ENCODE data around the gene RMDN2. TPM values are rescaled to one million over a fixed set of nuclear protein-coding genes. Genes with fewer than 3 reads are reported as not detected.

The RMDN2 gene
- total RNA-seq, 1 donor from 2014 or later, result 4.8 TPM

- DNase-seq (ENCODE audit: low spot score), result no peak
- intact Hi-C loops (cut with DNase I), result no loop called here
Measured at GRCh38 chr2:38028829-38029228, 103.7 kb downstream of the RMDN2 start.

- DNase-seq (ENCODE audit: low spot score), result no peak
- intact Hi-C loops (cut with DNase I), result no loop called here
Measured at GRCh38 chr2:38029512-38029911, 104.4 kb downstream of the RMDN2 start.

- intact Hi-C loops (cut with DNase I), result no loop called here
- DNase-seq (ENCODE audit: low spot score), result no peak
Measured at GRCh38 chr2:38030635-38031355, 105.7 kb downstream of the RMDN2 start.

GRCh38 chr2:38032946-38033345 is 107.9 kb downstream of the RMDN2 start:
- no peak for DNase-seq (ENCODE audit: low spot score)
- intact Hi-C loops (cut with DNase I), result no loop called here

GRCh38 chr2:38033646-38034045 is 108.6 kb downstream of the RMDN2 start:
- intact Hi-C loops (cut with DNase I), result no loop called here

GRCh38 chr2:38035968-38036367 is 110.9 kb downstream of the RMDN2 start:
- DNase-seq (ENCODE audit: low spot score), result no peak
- intact Hi-C loops (cut with DNase I), result no loop called here

More at GRCh38 chr2:38033646-38034045, 108.6 kb downstream of the RMDN2 start:
- DNase-seq (ENCODE audit: low spot score), result no peak

- no peak for DNase-seq (ENCODE audit: low spot score)
- intact Hi-C loops (cut with DNase I), result no loop called here
Measured at GRCh38 chr2:38037325-38037724, 112.2 kb downstream of the RMDN2 start.

GRCh38 chr2:38037757-38038621 is 112.9 kb downstream of the RMDN2 start:
- no peak for DNase-seq (ENCODE audit: low spot score)
- intact Hi-C loops (cut with DNase I), result no loop called here

- DNase-seq (ENCODE audit: low spot score), result no peak
- intact Hi-C loops (cut with DNase I), result no loop called here
Measured at GRCh38 chr2:38038682-38039081, 113.6 kb downstream of the RMDN2 start.

- no peak for DNase-seq (ENCODE audit: low spot score)
- intact Hi-C loops (cut with DNase I), result no loop called here
Measured at GRCh38 chr2:38039121-38039910, 114.2 kb downstream of the RMDN2 start.

GRCh38 chr2:38045811-38046210 is 120.7 kb downstream of the RMDN2 start:
- intact Hi-C loops (cut with DNase I), result no loop called here
- DNase-seq (ENCODE audit: low spot score), result no peak

- DNase-seq (ENCODE audit: low spot score), result no peak
- intact Hi-C loops (cut with DNase I), result no loop called here
Measured at GRCh38 chr2:38056216-38056615, 131.1 kb downstream of the RMDN2 start.

GRCh38 chr2:38057651-38058410 is 132.7 kb downstream of the RMDN2 start:
- DNase-seq (ENCODE audit: low spot score), result no peak
- intact Hi-C loops (cut with DNase I), result no loop called here

GRCh38 chr2:38060236-38061018 is 135.3 kb downstream of the RMDN2 start:
- DNase-seq (ENCODE audit: low spot score), result no peak
- intact Hi-C loops (cut with DNase I), result no loop called here

- intact Hi-C loops (cut with DNase I), result no loop called here
- DNase-seq (ENCODE audit: low spot score), result no peak
Measured at GRCh38 chr2:38064801-38065501, 139.9 kb downstream of the RMDN2 start.

GRCh38 chr2:38065502-38066135 is 140.5 kb downstream of the RMDN2 start:
- intact Hi-C loops (cut with DNase I), result no loop called here
- no peak for DNase-seq (ENCODE audit: low spot score)

- intact Hi-C loops (cut with DNase I), result no loop called here
- no peak for DNase-seq (ENCODE audit: low spot score)
Measured at GRCh38 chr2:38066421-38067115, 141.5 kb downstream of the RMDN2 start.
